22Rv1 (cell line): ENCODE data around the gene CDK14.

Experiments
- CTCF ChIP-seq: fragments of 450-650 bp; IDR thresholded peaks from 2 replicates; pipeline ENCODE4 v1.5.1; 2017; ENCODE audit warnings: mild to moderate bottlenecking
- ZFX ChIP-seq: fragments of 450-650 bp; IDR thresholded peaks from 2 replicates; pipeline ENCODE4 v1.6.1; 2017; ENCODE audit warnings: antibody characterized with exemption, borderline replicate concordance

GRCh38 chr7:91090684-91091083, 494.6 kb downstream of the CDK14 start:
- TF ChIP-seq CTCF (no peak), ZFX (no peak)
